ENCODE measurements around the gene DNAH10.
"Not testable (repeated sequence)": the region's sequence is repeated elsewhere in the genome, so short reads cannot be mapped to it uniquely, and the experiment has no call there.

The DNAH10 gene

DNA sequence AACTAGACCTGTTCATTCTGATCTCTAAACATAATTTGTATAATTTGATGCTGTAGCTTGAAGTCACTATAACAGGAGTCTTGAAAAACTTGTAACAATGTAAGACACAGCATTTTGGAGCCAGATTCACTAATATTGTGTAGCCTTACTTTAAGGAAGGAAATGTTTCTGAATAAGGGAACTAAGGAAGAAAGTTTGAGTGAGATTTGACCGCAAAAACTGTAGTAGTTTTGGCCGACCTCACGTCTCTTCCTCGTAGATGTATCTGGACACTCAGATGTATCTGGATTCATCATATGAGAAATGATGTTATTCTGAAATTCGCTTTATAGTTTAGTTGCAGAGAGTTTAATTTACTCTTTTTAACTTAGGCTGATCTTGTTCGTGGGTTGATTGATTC is 13.9 kb upstream of the DNAH10 start:
- DNase-seq = no peak

- DNase-seq = no peak
Measured at GRCh38 chr12:123748661-123749060, 13.4 kb upstream of the DNAH10 start.

- no peak for DNase-seq
Measured at GRCh38 chr12:123749355-123749754, 12.7 kb upstream of the DNAH10 start.

DNA sequence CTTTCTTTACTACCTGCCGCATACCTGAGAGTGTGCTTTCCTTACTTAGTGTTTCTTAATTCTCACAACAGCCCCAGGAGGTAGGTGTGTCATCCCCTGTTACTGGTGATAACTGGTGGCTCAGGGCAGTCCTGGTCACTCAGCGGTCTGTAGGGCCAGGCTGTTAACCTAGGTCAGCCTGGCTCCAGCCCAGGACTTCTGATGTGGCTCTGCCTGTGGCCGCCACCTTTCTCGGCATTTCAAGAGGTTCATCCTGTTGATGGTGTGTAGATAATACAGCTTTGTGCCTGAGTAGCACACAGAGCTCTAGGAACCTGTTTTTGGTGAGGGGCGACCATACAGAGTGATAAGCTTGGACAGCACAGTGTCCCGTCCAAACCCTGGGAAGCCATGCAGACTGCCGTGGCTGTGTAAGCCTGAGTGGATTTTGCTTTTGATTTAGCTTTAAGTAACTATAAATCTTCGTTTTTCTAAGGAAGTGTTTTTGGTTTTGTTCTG is 11.9 kb upstream of the DNAH10 start:
- DNase-seq = no peak

GRCh38 chr12:123752046-123752445 is 10.1 kb upstream of the DNAH10 start:
- DNase-seq = no peak

DNA sequence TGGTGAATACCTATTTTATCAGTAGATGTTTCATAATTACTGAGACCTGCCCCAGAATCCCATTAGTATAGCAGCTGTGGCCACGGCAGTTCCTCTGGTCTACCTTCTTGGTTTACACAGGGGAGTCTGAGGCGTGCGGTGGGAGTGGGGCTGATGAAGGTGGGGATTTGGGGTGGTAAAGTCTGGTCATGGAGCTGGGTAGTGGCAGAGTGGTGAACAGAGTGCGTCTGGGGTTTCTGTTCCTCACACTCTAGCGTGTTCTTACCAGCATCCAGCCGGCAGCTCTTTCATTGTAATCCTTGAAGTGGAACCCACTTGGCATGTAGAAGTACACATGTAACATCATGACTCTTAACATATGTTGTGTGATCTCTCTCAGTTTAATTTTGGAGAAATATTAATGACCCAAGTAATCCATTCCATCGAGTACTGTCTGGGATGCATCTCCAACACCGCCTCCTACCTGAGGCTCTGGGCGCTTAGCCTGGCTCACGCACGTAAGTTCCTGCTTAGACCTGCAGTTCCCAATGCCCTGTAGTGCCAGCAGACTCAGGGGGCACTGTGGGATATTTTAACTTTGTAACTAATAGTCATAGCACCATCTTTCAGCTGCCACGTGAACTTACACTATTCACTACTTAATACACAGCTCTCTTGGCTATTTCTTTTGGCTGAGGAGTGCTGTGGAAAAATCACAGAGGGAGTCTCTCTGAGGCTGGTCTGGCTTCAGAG is 7.9 kb upstream of the DNAH10 start:
- no peak for DNase-seq

- DNase-seq = no peak
Measured at GRCh38 chr12:123757561-123757960, 4.5 kb upstream of the DNAH10 start.

DNA sequence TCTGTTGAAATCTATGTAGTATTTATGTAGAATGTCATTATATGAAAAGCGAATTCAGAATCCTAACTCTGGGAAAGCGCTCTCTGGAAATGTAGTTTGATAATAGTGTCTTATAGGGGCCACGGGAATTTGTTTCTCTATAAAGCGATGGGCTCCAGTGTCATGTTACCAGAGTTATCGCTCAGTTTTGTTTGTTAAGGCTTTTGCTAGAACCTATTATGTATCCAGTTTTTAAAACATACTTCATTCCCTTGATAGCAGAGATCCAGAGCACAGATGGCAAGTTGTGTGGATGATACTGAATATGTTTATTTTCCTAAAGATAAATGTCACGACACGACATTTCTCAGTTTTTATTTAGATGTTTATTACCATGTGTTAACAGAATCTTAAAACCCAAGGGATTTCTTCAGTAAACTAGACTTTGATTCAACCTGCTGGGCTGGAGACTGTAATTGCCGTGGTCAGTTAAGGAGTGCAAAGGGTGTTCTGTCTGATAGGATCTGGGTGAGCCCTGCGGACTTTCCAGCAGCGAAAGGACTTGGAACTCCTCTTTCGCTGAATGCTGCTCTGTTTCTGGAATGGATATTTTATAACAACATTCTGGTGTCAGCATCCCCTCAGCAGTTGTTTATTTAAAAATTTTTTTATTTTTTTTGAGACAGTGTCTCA is 1.7 kb upstream of the DNAH10 start:
- DNase-seq = no peak

DNA sequence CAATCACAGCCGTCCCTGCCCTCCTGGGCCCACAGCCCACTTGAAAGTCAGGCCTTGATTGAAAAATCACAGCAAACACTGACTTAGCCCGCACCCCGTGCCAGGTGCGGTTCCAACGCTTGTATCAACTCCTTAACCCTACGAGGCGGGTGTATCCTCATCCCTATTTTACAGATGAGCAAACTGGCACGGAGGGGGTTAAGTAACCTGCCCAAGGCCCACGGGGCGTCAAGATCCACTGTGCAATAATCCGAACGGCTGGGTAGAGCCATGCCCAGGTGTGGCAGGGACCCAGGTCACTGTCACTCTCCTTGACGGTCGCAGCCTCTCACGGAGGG is 583 bp downstream of the DNAH10 start:
- DNase-seq = no peak

DNA sequence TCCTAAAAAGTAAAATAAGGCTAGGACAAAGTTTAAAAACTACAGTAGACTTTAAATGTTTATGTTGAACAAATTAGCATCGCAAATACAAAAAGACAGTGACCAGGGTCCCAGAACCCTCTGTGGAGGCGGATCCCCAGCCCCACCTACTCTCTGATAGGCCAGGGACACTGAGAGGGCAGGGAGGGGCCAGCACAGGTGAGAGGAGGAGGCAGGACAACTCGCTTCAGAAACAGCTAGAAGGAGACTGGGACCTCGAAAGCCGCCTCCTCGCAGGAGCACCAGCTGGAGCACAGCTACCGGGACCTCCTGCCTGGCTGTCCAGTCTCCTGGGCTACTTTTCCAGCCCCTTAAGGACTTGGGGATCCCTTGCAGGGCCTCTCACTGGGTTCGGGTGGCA is 992 bp downstream of the DNAH10 start:
- no peak for DNase-seq

DNA sequence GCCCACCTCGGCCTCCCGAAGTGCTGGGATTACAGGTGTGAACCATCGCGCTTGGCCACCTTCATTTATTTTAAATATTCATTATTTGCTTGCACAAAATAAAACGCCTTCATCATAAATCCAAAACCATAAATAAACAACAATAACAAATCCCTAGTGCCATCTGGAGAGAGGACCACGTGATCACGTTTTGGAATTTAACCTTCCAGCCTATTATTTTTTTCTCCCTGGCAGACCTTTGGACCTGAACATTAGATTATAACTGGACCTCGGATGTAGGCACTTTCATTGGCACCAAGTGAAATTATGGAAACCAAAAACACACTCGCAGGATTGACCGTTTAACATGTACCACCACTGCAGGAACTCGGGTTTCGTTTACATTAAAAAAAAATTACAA is 2.0 kb downstream of the DNAH10 start:
- DNase-seq = no peak

- DNase-seq = no peak
Measured at GRCh38 chr12:123765504-123766035, 3.5 kb downstream of the DNAH10 start.

DNA sequence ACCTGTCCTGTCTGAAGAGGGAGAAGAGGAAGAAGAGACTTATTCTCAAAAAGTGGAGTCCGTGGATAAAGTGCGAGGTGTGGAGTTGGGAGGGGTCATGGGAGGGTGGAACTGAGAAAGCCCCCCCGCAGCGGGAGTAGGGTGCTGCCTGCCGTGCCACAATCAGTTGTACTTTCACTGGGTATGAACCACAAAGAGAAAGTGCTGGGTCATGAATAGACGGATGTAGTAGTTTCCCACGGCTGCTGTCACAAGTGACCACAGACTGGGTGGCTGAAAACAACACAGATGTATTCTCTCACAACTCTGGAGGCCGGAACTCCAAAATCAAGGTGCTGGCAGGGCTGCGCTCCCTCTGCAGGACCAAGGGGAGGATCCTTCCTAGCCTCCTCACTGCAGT is 5.5 kb downstream of the DNAH10 start:
- no peak for DNase-seq

DNA sequence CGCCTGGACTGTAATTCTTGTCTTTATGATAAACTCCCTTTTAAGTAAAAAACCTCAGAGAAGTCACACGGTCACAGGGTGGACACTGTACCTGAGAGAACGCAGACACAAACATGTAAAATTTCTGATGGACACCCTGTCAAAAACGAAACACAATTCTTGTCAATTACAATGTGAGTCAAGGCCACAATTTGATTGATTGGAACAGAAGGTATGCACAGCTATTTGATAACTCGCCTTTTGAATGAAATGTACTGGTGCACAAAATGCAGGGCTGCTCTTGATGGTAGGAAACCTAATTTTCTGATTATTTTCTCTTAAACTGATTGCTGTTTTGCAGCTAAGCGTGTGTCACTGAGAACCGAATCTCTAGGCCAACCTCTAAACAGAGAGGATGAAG is 9.2 kb downstream of the DNAH10 start:
- DNase-seq = no peak

- no peak for DNase-seq
Measured at GRCh38 chr12:123772074-123772473, 10.0 kb downstream of the DNAH10 start.

DNA sequence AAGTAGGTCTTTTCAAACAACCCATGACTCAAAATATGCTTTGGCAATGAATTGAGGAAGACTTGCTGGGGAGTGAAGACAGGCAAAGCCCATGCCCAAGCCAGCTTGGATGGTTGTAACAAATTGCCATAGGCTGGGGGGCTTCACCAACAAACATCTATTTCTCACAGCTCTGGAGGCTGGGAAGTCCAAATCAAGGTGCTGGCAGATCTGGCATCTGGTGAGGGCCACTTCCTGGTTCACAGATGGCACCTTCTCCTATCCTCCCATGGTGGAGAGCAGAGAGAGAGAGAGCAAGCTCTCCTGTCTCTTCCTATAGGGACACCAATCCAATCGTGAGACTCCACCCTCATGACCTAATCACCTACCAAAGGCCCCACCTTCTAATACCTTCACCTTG is 11.3 kb downstream of the DNAH10 start:
- no peak for DNase-seq

DNA sequence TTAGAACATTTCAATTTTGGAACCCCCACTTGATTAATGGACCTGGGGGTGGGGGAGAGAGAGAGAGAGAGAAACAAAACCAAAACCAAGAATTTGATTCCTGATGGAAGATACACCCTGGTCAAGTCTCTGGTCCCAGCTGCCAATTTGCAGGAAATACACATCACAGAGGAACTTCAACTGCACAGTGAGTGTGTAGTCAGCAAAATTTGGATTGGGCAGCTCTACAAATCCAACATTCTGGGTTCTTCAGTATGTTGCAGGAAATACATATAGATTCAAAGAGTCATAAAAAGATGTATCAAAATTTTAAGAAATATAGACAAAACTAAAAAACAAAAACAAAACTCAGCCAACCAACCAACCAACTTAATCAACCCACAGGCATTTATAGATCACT is 17.4 kb downstream of the DNAH10 start:
- DNase-seq = no peak

DNA sequence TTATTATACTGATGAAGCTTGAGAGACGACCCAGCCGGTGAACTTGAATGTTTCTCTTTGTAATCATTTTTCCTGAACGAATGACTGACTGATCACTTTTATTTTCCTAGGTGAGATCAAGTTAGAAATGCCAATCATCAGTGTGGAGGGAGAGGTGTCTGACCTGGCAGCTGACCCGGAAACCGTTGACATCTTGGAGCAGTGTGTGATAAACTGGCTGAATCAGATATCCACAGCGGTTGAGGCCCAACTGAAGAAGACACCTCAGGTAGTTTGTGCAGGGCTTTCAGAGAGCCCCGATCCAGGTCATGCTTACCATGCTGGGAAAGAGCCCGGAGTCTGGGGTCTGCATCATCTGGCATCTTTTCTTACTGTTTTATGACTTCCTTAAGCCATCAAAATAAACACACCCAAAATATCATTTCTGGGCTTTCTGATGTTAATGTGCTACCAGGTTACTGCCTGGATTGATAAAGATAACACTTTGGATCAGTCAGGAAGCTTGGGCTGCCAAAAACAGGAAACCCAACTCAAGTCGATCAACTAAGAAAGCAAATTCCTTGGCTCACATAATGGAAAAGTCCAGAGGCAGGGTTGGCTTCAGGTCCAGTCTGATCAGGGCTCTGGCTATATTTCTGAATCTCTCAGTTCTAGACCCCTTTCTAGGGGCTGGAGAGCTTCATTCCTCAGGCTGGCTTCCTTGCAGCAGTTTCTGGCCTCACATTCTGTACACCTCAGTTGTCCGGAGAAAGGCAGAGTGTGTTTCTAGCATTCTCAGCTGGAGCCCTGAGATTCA is 21.1 kb downstream of the DNAH10 start:
- no peak for DNase-seq

- DNase-seq = no peak
Measured at GRCh38 chr12:123787466-123787865, 25.4 kb downstream of the DNAH10 start.

GRCh38 chr12:123788541-123788940 is 26.4 kb downstream of the DNAH10 start:
- DNase-seq = no peak

DNA sequence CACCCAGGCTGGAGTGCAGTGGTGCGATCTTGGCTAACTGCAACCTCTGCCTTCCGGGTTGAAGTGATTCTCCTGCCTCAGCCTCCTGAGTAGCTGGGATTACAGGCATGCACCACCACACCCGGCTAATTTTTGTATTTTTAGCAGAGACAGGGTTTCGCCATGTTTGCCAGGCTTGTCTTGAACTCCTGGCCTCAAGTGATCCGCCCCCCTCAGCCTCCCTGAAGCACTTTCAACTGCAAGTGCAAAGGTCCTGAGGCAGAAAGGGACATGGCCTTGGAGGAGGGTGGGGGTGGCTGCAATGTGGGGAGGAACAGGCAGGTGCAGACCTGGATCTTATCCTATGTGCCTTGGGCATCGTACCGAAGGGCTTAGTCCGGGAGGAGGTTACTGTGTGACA is 27.3 kb downstream of the DNAH10 start:
- not testable (repeated sequence) for DNase-seq

- DNase-seq = no peak
Measured at GRCh38 chr12:123790905-123791467, 28.9 kb downstream of the DNAH10 start.

All from hypothalamus (tissue), 51 donors.